Subcutaneous adipose tissue (tissue), 4 donors: Measurements from ENCODE around the gene SYCP3. TPM values are rescaled to one million over a fixed set of nuclear protein-coding genes. Genes with fewer than 3 reads are reported as not detected.

Experiments
- total RNA-seq, 4 donors: library from RNA; depleted of rRNA; stranded (reverse); fragments of >200 nt; gene quantifications; one replicate each; pipeline ENCODE4 v1.1.0, GENCODE V29; 2016
- TF ChIP-seq, protein P1 (sequence below): fragments of 450-650 bp; IDR thresholded peaks from one replicate; pipeline ENCODE4 v1.5.1; 2016; ENCODE audit warnings: low read depth, mild to moderate bottlenecking, control low read depth, antibody characterized with exemption, moderate library complexity

Gene SYCP3
- total RNA-seq, 4 donors from 2014 or later = 0.22 TPM; not detected in 3

DNA sequence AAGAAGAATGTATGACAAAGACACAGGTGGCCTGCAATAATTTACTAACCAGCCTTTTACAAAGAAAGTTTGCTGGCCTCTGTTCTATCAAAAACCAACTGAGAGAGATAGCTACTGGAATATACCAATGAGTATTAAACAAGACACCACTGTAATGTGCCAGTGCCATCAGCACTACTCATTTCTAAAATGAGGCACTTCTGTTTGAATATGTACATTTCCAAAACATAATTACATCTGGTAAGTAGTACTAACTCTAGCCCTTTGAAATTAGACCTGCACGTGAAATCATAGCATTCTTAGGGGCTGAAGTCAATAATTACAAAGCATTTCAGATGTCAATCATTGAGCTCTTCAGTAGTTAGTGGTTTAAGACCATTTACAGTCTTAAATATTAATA lies 6.9 kb upstream of the SYCP3 start:
- TF ChIP-seq, protein P1, sequence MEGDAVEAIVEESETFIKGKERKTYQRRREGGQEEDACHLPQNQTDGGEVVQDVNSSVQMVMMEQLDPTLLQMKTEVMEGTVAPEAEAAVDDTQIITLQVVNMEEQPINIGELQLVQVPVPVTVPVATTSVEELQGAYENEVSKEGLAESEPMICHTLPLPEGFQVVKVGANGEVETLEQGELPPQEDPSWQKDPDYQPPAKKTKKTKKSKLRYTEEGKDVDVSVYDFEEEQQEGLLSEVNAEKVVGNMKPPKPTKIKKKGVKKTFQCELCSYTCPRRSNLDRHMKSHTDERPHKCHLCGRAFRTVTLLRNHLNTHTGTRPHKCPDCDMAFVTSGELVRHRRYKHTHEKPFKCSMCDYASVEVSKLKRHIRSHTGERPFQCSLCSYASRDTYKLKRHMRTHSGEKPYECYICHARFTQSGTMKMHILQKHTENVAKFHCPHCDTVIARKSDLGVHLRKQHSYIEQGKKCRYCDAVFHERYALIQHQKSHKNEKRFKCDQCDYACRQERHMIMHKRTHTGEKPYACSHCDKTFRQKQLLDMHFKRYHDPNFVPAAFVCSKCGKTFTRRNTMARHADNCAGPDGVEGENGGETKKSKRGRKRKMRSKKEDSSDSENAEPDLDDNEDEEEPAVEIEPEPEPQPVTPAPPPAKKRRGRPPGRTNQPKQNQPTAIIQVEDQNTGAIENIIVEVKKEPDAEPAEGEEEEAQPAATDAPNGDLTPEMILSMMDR = no peak

DNA sequence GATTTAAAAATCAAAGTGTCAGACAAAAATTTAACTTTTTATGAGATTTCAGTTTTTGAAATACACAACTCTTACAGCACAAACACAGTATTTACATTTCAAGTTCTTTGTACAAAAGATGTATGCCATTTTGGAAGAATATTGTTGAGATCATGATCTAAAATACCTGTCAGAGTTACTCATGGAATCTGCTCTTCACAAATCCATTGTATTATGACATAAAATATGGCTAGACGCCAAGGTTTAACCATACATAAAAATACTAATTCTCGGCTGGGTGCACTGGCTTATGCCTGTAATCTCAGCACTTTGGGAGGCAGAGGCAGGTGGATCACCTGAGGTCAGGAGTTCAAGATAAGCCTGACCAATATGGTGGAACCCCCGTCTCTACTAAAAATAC lies 6.2 kb upstream of the SYCP3 start:
- TF ChIP-seq, protein P1 = no peak

DNA sequence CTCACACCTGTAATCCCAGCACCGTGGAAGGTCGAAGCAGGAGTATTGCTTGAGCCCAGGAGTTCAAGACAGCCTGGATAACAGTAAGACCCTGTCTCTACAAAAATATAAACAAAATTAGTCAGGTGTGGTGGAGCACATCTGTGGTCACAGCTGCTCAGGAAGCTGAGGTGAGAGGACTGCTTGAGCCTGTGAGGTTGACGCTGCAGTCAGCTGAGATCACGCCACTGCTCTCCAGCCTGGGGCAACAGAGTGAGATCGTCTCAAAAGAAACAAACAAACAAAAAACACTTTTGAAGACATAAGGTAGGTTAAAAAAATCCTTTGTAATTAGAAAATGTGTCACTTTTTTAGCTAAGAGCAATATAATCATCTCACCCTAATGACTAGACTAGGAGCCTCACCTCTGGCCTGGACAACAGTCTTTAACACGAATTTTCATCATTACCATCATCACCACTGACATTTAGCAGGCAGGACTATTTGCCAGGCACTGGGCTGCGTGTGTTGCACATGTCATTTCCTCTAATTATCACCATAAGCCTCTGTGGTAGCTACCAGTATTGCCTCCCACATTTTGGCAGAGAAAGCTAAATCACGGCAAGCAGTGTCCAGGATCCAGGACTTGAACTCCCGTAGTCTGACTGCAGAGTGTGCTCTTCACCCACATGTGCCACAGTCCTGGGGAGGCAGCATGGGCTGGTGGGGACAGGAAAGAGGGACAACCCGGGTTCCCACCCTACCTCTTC lies 4.6 kb upstream of the SYCP3 start:
- TF ChIP-seq, protein P1 = no peak

DNA sequence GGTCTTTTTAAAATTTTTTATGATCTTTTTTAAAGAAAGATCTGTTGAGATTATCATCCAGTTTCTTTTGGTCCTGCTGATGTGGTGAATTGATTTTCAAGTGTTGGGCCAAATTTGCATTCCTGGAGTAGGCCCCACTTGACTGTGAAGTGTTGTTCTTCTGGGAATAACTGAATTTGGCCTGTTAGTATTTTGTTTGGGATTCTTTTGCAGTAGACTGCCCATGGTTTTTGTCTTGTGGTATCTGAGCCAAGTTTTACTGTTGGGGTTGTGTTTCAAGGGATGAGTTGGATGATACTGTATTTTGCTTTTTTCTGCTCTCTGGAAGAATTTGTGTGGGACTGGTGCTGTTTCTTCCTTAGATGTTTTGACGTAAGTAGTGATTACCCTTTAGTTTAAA lies 4.0 kb upstream of the SYCP3 start:
- TF ChIP-seq, protein P1 = no peak

DNA sequence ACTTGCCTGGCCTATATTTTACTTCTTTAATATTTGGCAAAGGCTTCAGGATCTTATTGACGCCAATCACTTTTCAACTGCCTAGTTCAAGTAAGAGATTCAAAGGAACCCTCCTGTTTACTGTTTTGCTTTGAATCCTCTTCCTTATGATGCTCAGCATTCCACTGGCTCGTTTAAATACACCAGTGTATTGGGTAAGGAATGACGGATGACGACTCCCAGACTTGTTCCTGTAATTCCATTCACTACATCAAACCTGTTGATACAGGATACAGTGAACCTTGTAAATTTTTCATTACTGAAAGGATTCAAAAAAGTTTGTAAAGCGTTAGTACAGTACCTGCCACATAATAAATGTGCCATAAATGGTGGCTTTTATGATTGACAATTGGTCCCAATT lies 1.7 kb upstream of the SYCP3 start:
- TF ChIP-seq, protein P1 = no peak

DNA sequence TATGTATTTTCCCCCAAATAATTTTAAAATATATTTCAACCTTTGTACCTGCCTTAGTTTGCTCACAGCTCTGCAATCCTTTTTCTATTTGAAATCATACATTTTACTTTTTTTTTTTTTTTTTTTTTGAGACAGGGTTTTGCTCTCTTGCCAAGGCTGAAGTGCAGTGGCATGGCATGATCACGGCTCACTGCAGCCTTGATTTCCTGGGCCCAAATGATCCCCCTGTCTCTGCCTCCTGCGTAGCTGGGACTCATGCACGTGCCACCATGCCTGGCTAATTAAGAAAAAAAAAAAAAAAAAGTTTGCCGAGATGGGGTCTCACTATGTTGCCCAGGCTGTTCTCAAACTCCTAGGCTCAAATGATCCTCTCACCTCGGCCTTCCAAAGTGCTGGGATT lies 1.3 kb upstream of the SYCP3 start:
- TF ChIP-seq, protein P1 = no peak

DNA sequence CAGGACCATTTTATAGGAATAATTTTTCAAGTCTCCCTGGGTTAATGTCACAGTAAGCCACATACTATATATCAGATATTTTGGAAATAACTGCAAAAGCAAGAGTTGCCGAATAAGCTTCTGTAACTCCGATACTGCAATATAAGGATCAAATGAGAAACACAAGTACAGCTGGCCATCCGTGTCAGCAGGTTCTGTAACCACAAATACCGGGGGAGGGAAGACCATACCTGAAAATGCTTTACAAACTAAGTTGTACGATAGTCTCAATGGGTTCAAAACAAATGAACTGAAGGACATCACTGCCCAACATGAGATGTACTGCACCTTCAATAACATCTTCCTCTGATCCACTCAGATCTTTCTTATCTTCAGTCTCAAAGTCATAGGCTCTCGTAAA lies 1.8 kb downstream of the SYCP3 start:
- TF ChIP-seq, protein P1 = no peak
